PC-3 (cell line): ENCODE data around the gene MAD1L1. TPM values are rescaled to one million over a fixed set of nuclear protein-coding genes. Genes with fewer than 3 reads are reported as not detected.

ENCODE experiments used
- ATAC-seq: fragments of 200-7000 bp; cut with Tn5 transposase; 2 replicates; pipeline ENCODE4 v1.9.1; 2020; ENCODE audit warnings: mild to moderate bottlenecking, moderate library complexity
- BruUV-seq: library from RNA; stranded (reverse); fragments of 400-500 nt; replicated peaks from 2 replicates; lab custom pipeline; 2021; lab: Mats Ljungman, UMichigan
- CTCF ChIA-PET: fragments of 300-600 bp; sonication (Branson Sonifier 250); formaldehyde crosslinking; loops from one replicate; lab custom pipeline; 2022; ENCODE audit warnings: antibody characterized with exemption; lab: Charles Lee
- POLR2A ChIA-PET: fragments of 300-600 bp; sonication (Branson Sonifier 250); formaldehyde crosslinking; loops from one replicate; lab custom pipeline; 2022; ENCODE audit warnings: antibody characterized with exemption; ENCODE audit not compliant: unreplicated experiment; lab: Charles Lee
- DNase-seq: peaks from one replicate; pipeline ENCODE4 v3.0.0-alpha.2; 2015
- H2AFZ ChIP-seq: fragments of 300-600 bp; sonication (generic); 2 replicates; pipeline ENCODE4 v1.6.0; 2016; ENCODE audit warnings: antibody characterized with exemption, low read length
- H3F3A ChIP-seq: fragments of 300-600 bp; sonication (generic); one replicate; pipeline ENCODE4 v1.6.0; 2017; ENCODE audit warnings: antibody characterized with exemption, low read length, control low read depth, mild to moderate bottlenecking; ENCODE audit not compliant: unreplicated experiment
- H3K27ac ChIP-seq: fragments of 300-600 bp; sonication (generic); 2 replicates; pipeline ENCODE4 v1.5.1; 2016; ENCODE audit warnings: mild to moderate bottlenecking, low read length
- H3K27me3 ChIP-seq: fragments of 300-600 bp; sonication (generic); 2 replicates; pipeline ENCODE4 v1.6.1; 2016; ENCODE audit warnings: low read length, mixed read lengths
- H3K36me3 ChIP-seq: fragments of 300-600 bp; sonication (generic); 2 replicates; pipeline ENCODE4 v1.6.1; 2016; ENCODE audit warnings: low read depth, mixed run types, low read length, mixed read lengths
- H3K4me1 ChIP-seq: fragments of 300-600 bp; sonication (generic); 2 replicates; pipeline ENCODE4 v1.5.1; 2016; ENCODE audit warnings: low read length; ENCODE audit not compliant: insufficient read depth
- H3K4me2 ChIP-seq: fragments of 300-600 bp; sonication (generic); 2 replicates; pipeline ENCODE4 v1.6.0; 2016; ENCODE audit warnings: low read length
- H3K4me3 ChIP-seq: fragments of 300-600 bp; sonication (generic); 2 replicates; pipeline ENCODE4 v1.5.1; 2016; ENCODE audit warnings: mild to moderate bottlenecking, low read length, mixed read lengths
- H3K79me2 ChIP-seq: fragments of 300-600 bp; sonication (generic); 2 replicates; pipeline ENCODE4 v1.6.1; 2017; ENCODE audit warnings: low read length, mixed read lengths
- H3K9ac ChIP-seq: fragments of 300-600 bp; sonication (generic); 2 replicates; pipeline ENCODE4 v1.6.0; 2016; ENCODE audit warnings: mild to moderate bottlenecking, low read length
- H3K9me2 ChIP-seq: fragments of 300-600 bp; sonication (generic); replicated peaks from 2 replicates; pipeline ENCODE4 v1.6.1; 2016; ENCODE audit warnings: mixed run types, low read length, mixed read lengths
- H3K9me3 ChIP-seq: fragments of 300-600 bp; sonication (generic); 2 replicates; pipeline ENCODE4 v1.6.1; 2016; ENCODE audit warnings: low read length, mixed read lengths
- H4K20me1 ChIP-seq: fragments of 300-600 bp; sonication (generic); 2 replicates; pipeline ENCODE4 v1.6.1; 2016; ENCODE audit warnings: low read length, mixed read lengths
- CTCF ChIP-seq: fragments of 300-600 bp; sonication (generic); conservative IDR thresholded peaks from 2 replicates; pipeline ENCODE4 v1.5.1; 2017; ENCODE audit warnings: antibody characterized with exemption, low read depth, mild to moderate bottlenecking, low read length
- EZH2 ChIP-seq: fragments of 300-600 bp; sonication (generic); IDR thresholded peaks from one replicate; pipeline ENCODE4 v1.6.1; 2017; ENCODE audit warnings: antibody characterized with exemption, mild to moderate bottlenecking, low read length; ENCODE audit not compliant: unreplicated experiment
- EZH2phosphoT487 ChIP-seq: fragments of 300-600 bp; sonication (generic); IDR thresholded peaks from 2 replicates; pipeline ENCODE4 v1.6.1; 2018; ENCODE audit warnings: mild to moderate bottlenecking, antibody characterized with exemption, low read length, borderline replicate concordance
- intact Hi-C: fragments of 100-400 bp; cut with micrococcal nuclease; formaldehyde crosslinking; loops from 2 replicates; pipeline ENCODE4 v1.9.0; 2023
- microRNA-seq: library from miRNA; unstranded; fragments of <30 nt; microRNA quantifications from one replicate; pipeline ENCODE4 v1.1.0, GENCODE V29; 2020; ENCODE audit not compliant: unreplicated experiment
- total RNA-seq: library from RNA; depleted of rRNA; stranded (reverse); fragments of >200 nt; gene quantifications from 2 replicates; pipeline ENCODE4 v1.2.3, GENCODE V29; 2014; rRNA removed

MAD1L1 gene
- total RNA-seq, 1 experiment from 2014 or later: 88.4 TPM

GRCh38 chr7:1768832-1769231 lies 463.9 kb downstream of the MAD1L1 start:
- ATAC-seq (no peak), DNase-seq (peak; percentile 25)
- Histone ChIP-seq H3K36me3 (no peaks in the 10 kb centered on the region), H3K79me2 (no peaks in the 10 kb centered on the region), H3K27me3 (0 out of 2 replicates have a peak, but pooled peaks cover 3% of the 10 kb centered on the region), H3K9me2 (no peaks in the 10 kb centered on the region), H3F3A (no peaks in the 10 kb centered on the region), H3K4me2 (no peak overlapping the region), H4K20me1 (no peaks in the 10 kb centered on the region), H2AFZ (no peak overlapping the region), H3K9me3 (no peaks in the 10 kb centered on the region), H3K4me1 (no peaks in the 10 kb centered on the region), H3K4me3 (no peak overlapping the region), H3K27ac (no peak overlapping the region), H3K9ac (no peak overlapping the region)
- no TSS peak for BruUV-seq
- POLR2A ChIA-PET: no interaction called here
- CTCF ChIA-PET: no interaction called here
- TF ChIP-seq EZH2: no peak
- TF ChIP-seq EZH2phosphoT487: no peak
- no peak for TF ChIP-seq CTCF
- intact Hi-C loops: loop anchor here (1.0 kb wide), 1 partner anchor 10 kb away; no protein-coding TSS in a partner anchor

GRCh38 chr7:1767524-1767923 lies 465.2 kb downstream of the MAD1L1 start:
- Histone ChIP-seq H3K9me2 (no peaks in the 10 kb centered on the region), H3K9me3 (no peaks in the 10 kb centered on the region), H4K20me1 (no peaks in the 10 kb centered on the region), H2AFZ (no peak overlapping the region), H3K4me1 (no peaks in the 10 kb centered on the region), H3F3A (no peaks in the 10 kb centered on the region), H3K27ac (no peak overlapping the region), H3K4me2 (no peak overlapping the region), H3K79me2 (no peaks in the 10 kb centered on the region), H3K27me3 (no peaks in the 10 kb centered on the region), H3K36me3 (no peaks in the 10 kb centered on the region), H3K4me3 (no peak overlapping the region), H3K9ac (no peak overlapping the region)
- intact Hi-C loops: no loop called here
- no peak for TF ChIP-seq EZH2phosphoT487
- no peak for TF ChIP-seq EZH2
- no peak for TF ChIP-seq CTCF
- ATAC-seq (no peak), DNase-seq (no peak)
- ChIA-PET CTCF (no interaction called here), POLR2A (no interaction called here)
- no TSS peak for BruUV-seq

Small RNA genes lying within 50 kb of the gene (microRNA-seq; reads per million reads assigned to microRNA genes)
- gene MIR4655 (not detected), gene MIR6836 (0.75 reads per million)

Other genes with a start within 250 kb of the MAD1L1 start
- 42.6 and 42.9 TPM in 2 replicates for gene MRM2, start 9.3 kb upstream of the MAD1L1 start, total RNA-seq
- 58.5 and 59.3 TPM in 2 replicates for gene NUDT1, start 9.3 kb upstream of the MAD1L1 start, total RNA-seq
- gene SNX8, start 81.5 kb upstream of the MAD1L1 start, total RNA-seq: 12.3 and 20.5 TPM in 2 replicates
- gene EIF3B, start 121.9 kb upstream of the MAD1L1 start, total RNA-seq: 289 and 377 TPM in 2 replicates
- gene CHST12, start 170.7 kb upstream of the MAD1L1 start, total RNA-seq: 12.2 and 12.9 TPM in 2 replicates
- gene GRIFIN, start 243.5 kb upstream of the MAD1L1 start, total RNA-seq: not detected in 2 replicates